ENCODE measurements around the gene OSBPL1A.

Gene OSBPL1A

GRCh38 chr18:24114924-24115549 lies 282.6 kb downstream of the OSBPL1A start:
- DNase-seq: no peak

- peak; percentile 99 for DNase-seq
Observed at GRCh38 chr18:24112874-24113615, 284.6 kb downstream of the OSBPL1A start.

- DNase-seq: no peak
Observed at GRCh38 chr18:24112464-24112863, 285.2 kb downstream of the OSBPL1A start.

All from NCI-H146 (cell line).